GM12878 (cell line): ENCODE measurements around the gene ADCY2.

Source experiments
- CHD2 ChIP-seq: IDR thresholded peaks from 2 replicates; pipeline ENCODE4 v1.6.1; 2011; ENCODE audit warnings: low read depth, low read length, improper control_type of control experiment, borderline replicate concordance
- CTCF ChIP-seq, 3 experiments: IDR thresholded peaks in 2 of 3; conservative IDR thresholded peaks in 1 of 3; 2 replicates each; pipeline ENCODE4 v1.5.1; 2011; ENCODE audit warnings: low read depth in 3 of 3, low read length in 3 of 3, mild to moderate bottlenecking in 3 of 3, control low read depth in 2 of 3, moderate library complexity in 2 of 3, inconsistent platforms in 1 of 3, mixed read lengths in 1 of 3; ENCODE audit not compliant: control insufficient read depth in 2 of 3, insufficient read depth in 1 of 3; ENCODE audit errors: extremely low read depth in 1 of 3
- E2F4 ChIP-seq: IDR thresholded peaks from 2 replicates; pipeline ENCODE4 v1.6.1; 2012; ENCODE audit warnings: low read depth, low read length, improper control_type of control experiment
- MXI1 ChIP-seq: fragments of 150-350 bp; IDR thresholded peaks from 2 replicates; pipeline ENCODE4 v1.6.1; 2011; ENCODE audit warnings: low read depth, mild to moderate bottlenecking, inconsistent platforms, low read length, improper control_type of control experiment
- NR2C1 ChIP-seq: fragments of 450-650 bp; IDR thresholded peaks from 2 replicates; pipeline ENCODE4 v1.6.1; 2017; ENCODE audit warnings: antibody characterized with exemption, mild to moderate bottlenecking, moderate library complexity
- POLR2A ChIP-seq: IDR thresholded peaks from 2 replicates; pipeline ENCODE4 v1.6.1; 2011; ENCODE audit warnings: low read depth, mild to moderate bottlenecking, low read length
- SIX5 ChIP-seq: IDR thresholded peaks from 2 replicates; pipeline ENCODE4 v1.6.1; 2011; ENCODE audit warnings: mild to moderate bottlenecking, low read depth, low read length, moderate library complexity; ENCODE audit not compliant: severe bottlenecking
- SMAD1 ChIP-seq: fragments of 450-650 bp; IDR thresholded peaks from 2 replicates; pipeline ENCODE4 v1.6.1; 2018; ENCODE audit warnings: mild to moderate bottlenecking, low read depth; ENCODE audit not compliant: partially characterized antibody
- SREBF2 ChIP-seq: IDR thresholded peaks from 2 replicates; pipeline ENCODE4 v1.6.1; 2012; ENCODE audit warnings: mild to moderate bottlenecking, low read length
- STAT3 ChIP-seq: IDR thresholded peaks from 2 replicates; pipeline ENCODE4 v1.6.1; 2011; ENCODE audit warnings: low read depth, low read length, improper control_type of control experiment
- SUZ12 ChIP-seq: fragments of 200-600 bp; sonication (generic); IDR thresholded peaks from one replicate; pipeline ENCODE4 v1.6.1; 2018; ENCODE audit warnings: antibody characterized with exemption, mild to moderate bottlenecking; ENCODE audit not compliant: unreplicated experiment
- TCF12 ChIP-seq: IDR thresholded peaks from 2 replicates; pipeline ENCODE4 v1.6.1; 2011; ENCODE audit warnings: low read depth, mild to moderate bottlenecking, low read length
- ZZZ3 ChIP-seq: IDR thresholded peaks from 2 replicates; pipeline ENCODE4 v1.6.1; 2011; ENCODE audit warnings: low read depth; ENCODE audit not compliant: control insufficient read depth, insufficient read length

GRCh38 chr5:7394889-7395431 is 978 bp upstream of the ADCY2 start:
- TF ChIP-seq SMAD1 = no peak
- no peak for TF ChIP-seq STAT3
- TF ChIP-seq TCF12 = no peak
- TF ChIP-seq ZZZ3 = no peak
- no peak for TF ChIP-seq CTCF (IDR thresholded peaks at IDR 0.05 in 2 of 3, conservative IDR thresholded peaks at IDR 0.05 in 1 of 3; ENCODE audit: control insufficient read depth in 2 of 3, extremely low read depth in 1 of 3, insufficient read depth in 1 of 3, low read depth in 3 of 3, low read length in 3 of 3)
- TF ChIP-seq POLR2A = no peak
- TF ChIP-seq CHD2 = no peak
- TF ChIP-seq SUZ12 = no peak
- TF ChIP-seq E2F4 = no peak
- TF ChIP-seq NR2C1 = no peak
- no peak for TF ChIP-seq SIX5
- no peak for TF ChIP-seq MXI1
- TF ChIP-seq SREBF2 = no peak
